NCI-H1436 treated with DMSO at 0.1 percent for 48 hours (cell line): ENCODE results near the gene ABL1.

Experiments used
- DNase-seq: peaks from one replicate; lab custom pipeline; 2025; lab: John Stamatoyannopoulos, UW

Gene ABL1

DNA sequence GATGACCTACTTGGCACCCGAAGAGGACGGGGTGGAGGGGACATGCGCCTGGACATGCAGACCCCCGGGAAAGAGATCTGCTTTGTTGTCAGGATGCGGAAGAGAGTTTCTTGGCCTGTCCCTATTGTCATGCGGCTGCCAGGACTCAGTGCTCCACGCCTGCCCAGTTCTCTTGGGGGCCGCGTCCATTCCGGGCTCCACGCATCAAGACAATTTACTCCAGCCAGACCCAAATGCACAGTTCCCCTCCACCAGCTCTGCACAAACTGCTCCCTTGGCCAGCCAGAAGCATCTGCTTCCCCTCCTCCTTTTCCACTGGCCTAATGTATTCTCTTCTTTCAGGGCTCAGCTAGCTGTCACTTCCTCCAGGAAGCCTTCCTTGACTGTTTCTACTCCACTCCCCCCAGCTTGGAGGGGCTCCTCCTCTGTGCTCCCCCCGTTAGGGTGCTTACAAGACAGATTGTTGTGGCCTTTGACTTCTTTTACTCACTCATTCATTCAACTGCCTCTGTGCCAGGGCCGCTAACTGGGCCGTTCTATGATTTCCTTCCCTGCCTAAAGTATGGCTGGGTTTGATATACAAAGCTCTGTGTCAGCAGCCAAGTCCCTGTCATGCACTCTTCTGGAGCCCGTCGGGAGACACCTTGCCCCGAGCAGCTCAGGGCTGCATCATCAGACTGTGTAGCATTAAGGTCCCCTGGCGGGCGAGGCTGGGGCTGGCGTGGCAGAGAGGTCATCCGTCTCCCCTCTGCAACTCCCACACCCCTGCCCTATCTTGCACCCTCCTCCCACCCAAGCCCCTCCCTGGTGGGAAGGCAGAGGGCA lies 97.4 kb downstream of the ABL1 start:
- DNase-seq = no peak

DNA sequence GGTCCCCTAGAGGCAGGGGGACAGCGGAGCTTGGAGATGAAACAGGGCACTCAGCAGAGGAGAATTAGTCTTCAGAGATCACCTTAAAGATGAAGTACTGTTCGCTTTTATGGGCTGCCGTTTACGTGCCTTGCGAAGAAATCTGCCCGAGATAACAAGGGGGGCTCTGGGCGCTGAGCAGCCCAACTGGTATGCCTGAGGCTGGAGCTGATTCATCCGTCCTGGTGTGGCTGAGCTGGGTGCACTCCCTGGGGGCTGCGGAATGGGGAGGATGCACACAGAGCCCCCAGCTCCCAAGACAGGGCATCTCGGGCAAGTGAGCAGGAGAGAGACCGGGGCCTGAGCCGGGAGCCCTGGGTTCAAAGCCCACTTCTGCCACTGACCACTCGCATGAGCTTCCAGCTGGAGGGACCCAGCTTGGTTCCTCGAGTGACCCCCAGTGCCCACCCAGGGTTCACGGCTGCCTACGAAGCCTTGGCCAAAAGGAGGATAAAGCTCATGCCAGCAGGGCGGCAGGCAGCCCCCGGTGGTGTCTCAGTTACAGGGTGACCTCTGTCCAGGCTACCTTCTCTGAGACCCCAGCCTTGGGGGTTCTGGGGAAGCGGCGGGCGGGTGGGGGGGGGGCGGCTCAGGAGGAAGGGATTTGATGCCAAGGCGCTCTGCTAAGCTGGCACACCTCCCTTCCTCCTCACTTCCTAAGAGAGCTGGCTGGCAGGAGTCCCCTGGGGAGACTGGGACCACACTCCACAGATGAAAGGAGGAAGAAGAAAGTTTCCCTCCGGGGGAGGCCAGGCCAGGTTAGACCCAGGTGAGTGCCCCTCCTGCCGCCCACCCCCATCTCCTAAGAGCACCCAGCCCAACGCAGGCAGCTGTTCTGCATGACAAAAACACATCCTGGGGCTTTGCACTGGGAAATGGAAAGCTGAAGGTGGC lies 98.3 kb downstream of the ABL1 start:
- DNase-seq = no peak

DNA sequence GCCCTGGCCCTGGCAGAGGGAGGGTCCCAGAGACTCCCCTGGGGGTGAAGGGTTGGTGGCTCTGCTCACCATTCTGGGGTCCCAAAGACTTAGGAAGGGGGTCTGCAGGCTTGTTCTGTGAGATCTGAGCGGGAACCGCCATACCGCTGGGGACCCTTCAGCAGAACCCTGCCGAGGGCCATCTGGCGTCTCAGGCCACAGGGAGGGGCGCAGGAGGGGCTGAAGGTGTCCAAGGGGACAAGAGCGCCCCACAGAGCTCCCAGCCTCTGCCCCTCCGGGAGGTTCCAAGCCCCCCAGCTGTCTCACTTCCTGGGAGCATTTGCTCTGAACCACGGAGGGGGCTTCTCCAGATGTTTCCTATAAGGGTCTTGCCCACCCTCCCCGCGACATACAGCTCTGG lies 99.2 kb downstream of the ABL1 start:
- no peak for DNase-seq

DNA sequence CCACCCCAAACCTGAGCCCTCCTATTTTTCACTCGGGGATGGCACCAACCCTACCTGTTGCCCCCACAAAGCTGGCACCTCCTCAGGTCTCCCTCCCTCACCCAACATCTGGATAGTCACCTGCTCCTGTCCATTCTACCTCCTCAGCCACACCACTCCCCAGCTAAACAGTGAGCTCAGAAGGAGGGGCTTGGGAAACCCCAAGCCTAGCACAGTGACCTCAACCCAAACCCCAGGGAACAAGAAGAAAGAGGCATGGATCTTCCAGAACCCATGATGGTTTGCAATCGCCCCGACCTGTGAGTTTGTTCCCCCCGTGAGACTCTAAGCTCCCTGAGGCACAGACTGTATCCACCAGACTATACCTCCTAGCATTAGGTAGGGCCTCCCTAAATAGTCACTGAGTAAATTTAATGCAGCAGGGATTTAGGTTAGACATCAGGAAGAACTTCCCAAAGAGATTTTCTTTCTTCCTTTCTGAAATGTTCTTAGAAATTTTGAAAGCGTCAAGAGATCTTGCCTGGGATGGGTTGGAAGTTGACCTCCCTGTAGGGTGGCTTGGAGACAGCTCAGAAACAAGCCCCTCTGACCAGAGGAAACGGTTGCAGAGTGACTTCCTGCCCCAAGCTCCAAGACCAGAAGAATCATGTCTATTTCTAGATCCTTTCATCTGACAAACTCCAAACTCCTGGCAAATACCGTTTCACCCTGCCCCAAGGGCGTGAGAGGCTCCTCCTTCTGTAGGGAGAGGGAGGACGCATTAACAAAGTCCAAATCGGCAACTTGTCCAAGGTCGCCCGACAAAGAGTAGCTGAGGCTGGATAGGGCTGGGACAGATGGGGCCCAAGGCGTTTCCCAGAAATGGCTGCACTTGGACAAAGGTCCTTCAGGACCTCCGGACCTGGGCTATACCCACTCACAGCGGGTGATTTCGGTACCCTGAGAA lies 99.9 kb downstream of the ABL1 start:
- DNase-seq = no peak

DNA sequence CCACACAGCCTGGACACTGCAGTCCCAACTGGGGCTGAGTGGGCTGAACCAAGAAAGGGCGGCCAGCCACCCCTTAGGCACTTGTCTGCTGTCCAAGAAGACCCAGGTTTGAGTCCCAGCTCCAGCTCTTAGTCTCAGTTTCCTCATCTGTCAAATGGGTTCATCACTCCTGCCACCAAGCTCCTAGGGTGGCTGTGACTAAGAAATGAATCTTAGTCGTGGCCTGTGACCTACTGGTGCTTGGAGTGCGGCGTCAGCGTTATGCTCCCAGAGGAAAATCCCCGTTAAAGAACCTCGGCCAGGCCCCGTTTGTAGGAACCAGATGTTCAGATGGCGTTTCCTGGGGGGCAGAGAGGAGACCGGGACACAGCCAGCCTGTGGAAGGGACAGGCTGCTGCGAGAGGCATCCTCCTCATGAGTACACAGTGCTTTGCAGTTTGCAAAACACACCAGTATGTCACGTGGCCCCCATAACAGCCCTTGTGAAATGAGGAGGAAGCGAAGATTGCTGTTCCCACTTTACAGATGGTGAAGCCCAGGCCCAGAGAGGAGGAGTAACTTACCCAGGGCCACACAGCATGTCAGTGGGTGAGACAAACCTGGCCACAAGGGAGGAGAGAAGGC lies 100.7 kb downstream of the ABL1 start:
- DNase-seq = no peak

DNA sequence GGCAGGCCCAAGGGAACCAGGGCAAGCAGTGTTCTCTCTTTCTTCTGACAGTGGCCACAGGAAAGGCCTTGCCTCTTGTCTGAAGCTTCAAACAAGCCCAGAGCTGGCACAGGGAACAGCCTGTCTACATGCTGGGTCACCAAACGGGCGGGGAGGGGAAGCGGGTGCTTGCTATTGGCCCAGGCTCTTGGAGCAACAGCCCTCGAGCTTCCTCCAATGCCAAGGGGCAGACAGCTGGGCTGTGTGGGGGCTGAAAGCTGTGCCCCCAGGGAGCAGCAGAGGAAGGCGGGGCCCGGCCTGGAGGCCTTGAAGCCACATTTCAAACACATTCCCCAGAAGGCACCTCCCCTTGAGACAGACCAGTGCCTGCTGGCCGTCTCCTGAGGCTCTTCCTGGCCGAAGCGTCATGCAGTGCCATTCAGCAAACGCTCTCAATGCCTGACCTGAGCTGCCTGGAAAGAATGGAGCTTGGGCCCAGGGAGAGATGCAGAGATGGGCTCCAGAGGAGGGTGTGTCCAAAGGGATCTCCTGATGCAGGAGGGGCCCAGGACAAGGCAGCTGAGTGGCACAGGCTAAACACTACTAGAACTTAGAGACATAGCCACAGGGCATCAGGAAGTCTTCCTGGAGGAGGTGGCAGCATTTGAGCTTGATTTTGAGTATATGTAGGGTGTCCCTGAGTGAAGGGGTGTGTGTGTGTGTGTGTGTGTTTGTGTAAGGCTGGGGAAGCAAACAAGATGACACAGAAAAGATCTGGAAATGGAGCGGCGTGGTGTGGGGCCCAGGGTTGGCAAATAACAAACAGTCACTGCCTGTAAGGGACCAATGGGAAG lies 101.4 kb downstream of the ABL1 start:
- DNase-seq = no peak
